ENCODE results near the gene HIPK4.

DNA sequence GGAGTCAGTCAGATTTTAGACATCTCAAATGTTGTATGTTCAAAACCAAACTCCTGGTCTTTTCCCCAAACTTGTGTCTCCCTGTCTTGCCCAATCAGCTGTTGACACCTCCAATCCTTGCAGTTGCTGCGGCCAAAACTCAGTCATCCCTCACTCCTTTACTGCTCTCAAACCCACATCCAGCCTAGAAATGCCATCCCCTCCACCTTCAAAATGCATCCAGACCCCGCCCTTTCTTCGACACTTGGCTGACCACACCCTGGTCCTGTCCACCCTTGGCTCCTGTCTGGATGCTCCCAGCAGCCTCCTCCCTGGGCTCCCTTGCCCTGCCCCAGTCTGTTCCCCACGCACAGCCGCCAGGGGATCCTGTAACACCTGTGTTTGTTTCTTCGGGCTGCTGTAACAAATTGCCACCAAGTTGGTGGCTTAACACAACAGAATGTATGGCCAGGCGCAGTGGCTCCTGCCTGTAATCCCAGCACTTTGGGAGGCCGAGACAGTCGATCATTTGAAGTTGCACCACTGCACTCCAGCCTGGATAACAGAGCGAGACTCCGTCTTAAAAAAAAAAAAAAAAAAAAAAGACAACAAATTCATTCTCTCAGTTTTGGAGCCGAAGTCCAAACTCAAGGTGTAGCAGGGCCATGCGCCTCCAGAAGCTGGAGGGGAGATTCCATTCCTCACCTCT lies 29.8 kb downstream of the HIPK4 start:
- TF ChIP-seq, protein P1, sequence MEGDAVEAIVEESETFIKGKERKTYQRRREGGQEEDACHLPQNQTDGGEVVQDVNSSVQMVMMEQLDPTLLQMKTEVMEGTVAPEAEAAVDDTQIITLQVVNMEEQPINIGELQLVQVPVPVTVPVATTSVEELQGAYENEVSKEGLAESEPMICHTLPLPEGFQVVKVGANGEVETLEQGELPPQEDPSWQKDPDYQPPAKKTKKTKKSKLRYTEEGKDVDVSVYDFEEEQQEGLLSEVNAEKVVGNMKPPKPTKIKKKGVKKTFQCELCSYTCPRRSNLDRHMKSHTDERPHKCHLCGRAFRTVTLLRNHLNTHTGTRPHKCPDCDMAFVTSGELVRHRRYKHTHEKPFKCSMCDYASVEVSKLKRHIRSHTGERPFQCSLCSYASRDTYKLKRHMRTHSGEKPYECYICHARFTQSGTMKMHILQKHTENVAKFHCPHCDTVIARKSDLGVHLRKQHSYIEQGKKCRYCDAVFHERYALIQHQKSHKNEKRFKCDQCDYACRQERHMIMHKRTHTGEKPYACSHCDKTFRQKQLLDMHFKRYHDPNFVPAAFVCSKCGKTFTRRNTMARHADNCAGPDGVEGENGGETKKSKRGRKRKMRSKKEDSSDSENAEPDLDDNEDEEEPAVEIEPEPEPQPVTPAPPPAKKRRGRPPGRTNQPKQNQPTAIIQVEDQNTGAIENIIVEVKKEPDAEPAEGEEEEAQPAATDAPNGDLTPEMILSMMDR (IDR thresholded peaks at IDR 0.05; ENCODE audit: low read depth, low read length) = no peak
- TF ChIP-seq POLR2A (IDR thresholded peaks at IDR 0.05; ENCODE audit: extremely low read depth, insufficient read length) (no peak), MYC (IDR thresholded peaks at IDR 0.05; ENCODE audit: low read depth, low read length) (no peak)
- TF ChIP-seq, protein P2, sequence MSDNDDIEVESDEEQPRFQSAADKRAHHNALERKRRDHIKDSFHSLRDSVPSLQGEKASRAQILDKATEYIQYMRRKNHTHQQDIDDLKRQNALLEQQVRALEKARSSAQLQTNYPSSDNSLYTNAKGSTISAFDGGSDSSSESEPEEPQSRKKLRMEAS (IDR thresholded peaks at IDR 0.05; ENCODE audit: low read depth, low read length) = no peak
